ENCODE results near the gene CCDC85C.
A peak's percentile ranks its signal among the peaks of the same experiment; 100 is the strongest.

CCDC85C gene

GRCh38 chr14:99531251-99532096 is 72.5 kb downstream of the CCDC85C start:
- peak; percentile 74 for DNase-seq (ENCODE audit: low read depth)
- TF ChIP-seq CTCF (IDR thresholded peaks at IDR 0.05; ENCODE audit: low read length, missing control alignments) = no peak
- no peak overlapping the region for H3K4me3 ChIP-seq (replicated peaks; ENCODE audit: low read depth, low read length)

GRCh38 chr14:99530407-99531155 is 73.4 kb downstream of the CCDC85C start:
- TF ChIP-seq CTCF (IDR thresholded peaks at IDR 0.05; ENCODE audit: low read length, missing control alignments) = no peak
- no peak for DNase-seq (ENCODE audit: low read depth)

GRCh38 chr14:99529899-99530298 is 74.1 kb downstream of the CCDC85C start:
- DNase-seq (ENCODE audit: low read depth) = peak; percentile 24
- TF ChIP-seq CTCF (IDR thresholded peaks at IDR 0.05; ENCODE audit: low read length, missing control alignments) = no peak
- H3K4me3 ChIP-seq (replicated peaks; ENCODE audit: low read depth, low read length) = no peak overlapping the region

More at GRCh38 chr14:99530407-99531155, 73.4 kb downstream of the CCDC85C start:
- no peak overlapping the region for H3K4me3 ChIP-seq (replicated peaks; ENCODE audit: low read depth, low read length)

- no peak for DNase-seq (ENCODE audit: low read depth)
- H3K4me3 ChIP-seq (replicated peaks; ENCODE audit: low read depth, low read length) = no peak overlapping the region
- TF ChIP-seq CTCF (IDR thresholded peaks at IDR 0.05; ENCODE audit: low read length, missing control alignments) = no peak
These were observed 76.5 kb downstream of the CCDC85C start for GRCh38 chr14:99527427-99528076.

- no peak for TF ChIP-seq CTCF (IDR thresholded peaks at IDR 0.05; ENCODE audit: low read length, missing control alignments)
- DNase-seq (ENCODE audit: low read depth) = no peak
- H3K4me3 ChIP-seq (replicated peaks; ENCODE audit: low read depth, low read length) = no peak overlapping the region
These were observed 77.0 kb downstream of the CCDC85C start for GRCh38 chr14:99527026-99527425.

GRCh38 chr14:99525699-99526080 is 78.3 kb downstream of the CCDC85C start:
- H3K4me3 ChIP-seq (replicated peaks; ENCODE audit: low read depth, low read length) = no peak overlapping the region
- DNase-seq (ENCODE audit: low read depth) = no peak
- no peak for TF ChIP-seq CTCF (IDR thresholded peaks at IDR 0.05; ENCODE audit: low read length, missing control alignments)
